Measurements from ENCODE around the gene GDPD2. TPM values are rescaled to one million over a fixed set of nuclear protein-coding genes. Genes with fewer than 3 reads are reported as not detected.

GDPD2 gene
- total RNA-seq, 4 donors from 2014 or later = 12.8 to 32.9 (median 22.8) TPM

DNA sequence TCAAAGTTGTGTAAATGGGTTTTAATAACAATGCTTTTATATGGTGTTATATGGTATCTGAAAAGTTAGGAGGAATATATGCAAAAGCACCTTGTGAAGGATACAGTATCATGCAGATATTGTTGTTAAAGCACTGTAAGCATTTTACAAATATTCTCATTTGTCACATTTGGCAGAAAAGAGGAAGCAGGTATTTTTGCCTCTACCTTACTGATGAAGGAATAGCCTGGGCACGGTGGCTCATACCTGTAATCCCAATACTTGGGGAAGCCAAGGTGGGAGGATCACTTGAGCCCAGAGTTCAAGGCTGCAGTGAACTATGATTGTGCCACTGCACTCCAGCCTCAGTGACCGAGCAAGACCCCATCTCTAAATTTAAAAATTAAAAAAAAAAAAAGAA is 12.2 kb upstream of the GDPD2 start:
- TF ChIP-seq, protein P1, sequence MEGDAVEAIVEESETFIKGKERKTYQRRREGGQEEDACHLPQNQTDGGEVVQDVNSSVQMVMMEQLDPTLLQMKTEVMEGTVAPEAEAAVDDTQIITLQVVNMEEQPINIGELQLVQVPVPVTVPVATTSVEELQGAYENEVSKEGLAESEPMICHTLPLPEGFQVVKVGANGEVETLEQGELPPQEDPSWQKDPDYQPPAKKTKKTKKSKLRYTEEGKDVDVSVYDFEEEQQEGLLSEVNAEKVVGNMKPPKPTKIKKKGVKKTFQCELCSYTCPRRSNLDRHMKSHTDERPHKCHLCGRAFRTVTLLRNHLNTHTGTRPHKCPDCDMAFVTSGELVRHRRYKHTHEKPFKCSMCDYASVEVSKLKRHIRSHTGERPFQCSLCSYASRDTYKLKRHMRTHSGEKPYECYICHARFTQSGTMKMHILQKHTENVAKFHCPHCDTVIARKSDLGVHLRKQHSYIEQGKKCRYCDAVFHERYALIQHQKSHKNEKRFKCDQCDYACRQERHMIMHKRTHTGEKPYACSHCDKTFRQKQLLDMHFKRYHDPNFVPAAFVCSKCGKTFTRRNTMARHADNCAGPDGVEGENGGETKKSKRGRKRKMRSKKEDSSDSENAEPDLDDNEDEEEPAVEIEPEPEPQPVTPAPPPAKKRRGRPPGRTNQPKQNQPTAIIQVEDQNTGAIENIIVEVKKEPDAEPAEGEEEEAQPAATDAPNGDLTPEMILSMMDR (IDR thresholded peaks at IDR 0.05) = no peak
- no peak for TF ChIP-seq POLR2A (IDR thresholded peaks at IDR 0.05)
- H3K4me3 ChIP-seq (ENCODE audit: low read depth, poor library complexity, severe bottlenecking) = no peak overlapping the region
- 68 to 100% methylated on average over 2 of the region's 2 CpGs for WGBS, 2 donors
- intact Hi-C loops (cut with DNase I; ENCODE audit: low total_unique reads) = no loop called here
- DNase-seq (ENCODE audit: low spot score in 2 of 2) = no peak

- no peak for DNase-seq (ENCODE audit: low spot score in 2 of 2)
- no peak overlapping the region for H3K4me3 ChIP-seq (ENCODE audit: low read depth, poor library complexity, severe bottlenecking)
- intact Hi-C loops (cut with DNase I; ENCODE audit: low total_unique reads) = no loop called here
- 78 to 86% methylated on average over 3 of the region's 3 CpGs for WGBS, 2 donors
- TF ChIP-seq, protein P1 (IDR thresholded peaks at IDR 0.05) = no peak
- no peak for TF ChIP-seq POLR2A (IDR thresholded peaks at IDR 0.05)
Measured at GRCh38 chrX:70411475-70411874, 11.6 kb upstream of the GDPD2 start.

GRCh38 chrX:70421618-70422017 is 1.5 kb upstream of the GDPD2 start:
- TF ChIP-seq, protein P1 (IDR thresholded peaks at IDR 0.05) = no peak
- TF ChIP-seq POLR2A (IDR thresholded peaks at IDR 0.05) = no peak
- DNase-seq (ENCODE audit: low spot score in 2 of 2) = no peak
- 34 to 63% methylated on average over 2 of the region's 2 CpGs for WGBS, 2 donors
- intact Hi-C loops (cut with DNase I; ENCODE audit: low total_unique reads) = no loop called here
- H3K4me3 ChIP-seq (ENCODE audit: low read depth, poor library complexity, severe bottlenecking) = no peak overlapping the region

- no peak for DNase-seq (ENCODE audit: low spot score in 2 of 2)
- no peak for TF ChIP-seq POLR2A (IDR thresholded peaks at IDR 0.05)
- TF ChIP-seq, protein P1 (IDR thresholded peaks at IDR 0.05) = no peak
- intact Hi-C loops (cut with DNase I; ENCODE audit: low total_unique reads) = no loop called here
- H3K4me3 ChIP-seq (ENCODE audit: low read depth, poor library complexity, severe bottlenecking) = no peak overlapping the region
- WGBS, 2 donors = 51 to 61% methylated on average over 6 to 10 of the region's 10 CpGs
Measured at GRCh38 chrX:70423936-70424675, 992 bp downstream of the GDPD2 start.

DNA sequence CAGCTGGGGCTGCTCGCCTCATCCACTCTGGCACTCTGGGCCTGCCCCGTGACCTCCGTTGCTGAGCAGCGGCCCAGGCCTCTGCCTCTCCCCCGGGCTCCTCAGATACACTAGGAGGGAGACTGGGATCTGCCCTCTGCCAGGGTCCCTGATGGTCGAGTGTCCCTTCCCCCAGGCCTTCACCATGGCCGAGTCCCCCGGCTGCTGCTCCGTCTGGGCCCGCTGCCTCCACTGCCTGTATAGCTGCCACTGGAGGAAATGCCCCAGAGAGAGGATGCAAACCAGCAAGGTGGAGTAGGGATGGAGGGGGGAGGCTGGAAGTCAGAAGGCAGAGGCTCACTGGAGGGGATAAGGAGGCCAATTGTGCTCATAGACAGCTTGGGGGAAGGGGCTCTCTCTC is 1.7 kb downstream of the GDPD2 start:
- no peak for TF ChIP-seq POLR2A (IDR thresholded peaks at IDR 0.05)
- TF ChIP-seq, protein P1 (IDR thresholded peaks at IDR 0.05) = no peak
- 58 to 73% methylated on average over 2 to 10 of the region's 10 CpGs for WGBS, 2 donors
- DNase-seq (ENCODE audit: low spot score in 2 of 2) = no peak
- H3K4me3 ChIP-seq (ENCODE audit: low read depth, poor library complexity, severe bottlenecking) = no peak overlapping the region
- intact Hi-C loops (cut with DNase I; ENCODE audit: low total_unique reads) = no loop called here

Measured in lower leg skin (tissue), 4 donors.